Natural killer cell (primary cell): ENCODE measurements around the gene MUC5B. TPM values are rescaled to one million over a fixed set of nuclear protein-coding genes. Genes with fewer than 3 reads are reported as not detected.

Source experiments
- ATAC-seq, 3 donors: fragments of 150-1000 bp in 2 of 3; fragments of 200-7000 bp in 1 of 3; cut with Tn5 transposase; 1 replicate in 1 of 3; 2 replicates in 2 of 3; pipeline ENCODE4 v1.10.0; 2021; ENCODE audit warnings: mild to moderate bottlenecking in 2 of 3, moderate library complexity in 2 of 3
- DNase-seq, 2 donors: peaks; one replicate each; pipeline versions ENCODE4 v3.0.0 to v3.0.0-alpha.2; 2013 to 2021; ENCODE audit warnings: mixed read lengths in 1 of 2
- H3K27ac ChIP-seq: one replicate; pipeline ENCODE4 v1.5.1; 2013; ENCODE audit warnings: mild to moderate bottlenecking, low read length
- H3K27me3 ChIP-seq: one replicate; pipeline ENCODE4 v1.6.1; 2013; ENCODE audit warnings: low read length; ENCODE audit not compliant: control insufficient read depth, insufficient read depth
- H3K36me3 ChIP-seq: one replicate; pipeline ENCODE4 v1.6.1; 2013; ENCODE audit warnings: low read length; ENCODE audit not compliant: control insufficient read depth, insufficient read depth
- H3K4me1 ChIP-seq: one replicate; pipeline ENCODE4 v1.6.1; 2013; ENCODE audit warnings: low read length; ENCODE audit not compliant: control insufficient read depth, insufficient read depth
- H3K4me3 ChIP-seq: one replicate; pipeline ENCODE4 v1.5.1; 2013; ENCODE audit warnings: low read length
- H3K9me3 ChIP-seq: one replicate; pipeline ENCODE4 v1.6.1; 2013; ENCODE audit warnings: low read length; ENCODE audit not compliant: control insufficient read depth, insufficient read depth
- H3K27ac Mint-ChIP-seq, 2 donors: one replicate each; pipeline ENCODE4 v1.8.0; 2022; ENCODE audit warnings: mild to moderate bottlenecking in 2 of 2, mixed read lengths in 2 of 2, moderate library complexity in 1 of 2
- H3K27me3 Mint-ChIP-seq, 2 donors: one replicate each; pipeline ENCODE4 v1.8.0; 2022; ENCODE audit warnings: low read depth in 2 of 2, mixed read lengths in 2 of 2
- H3K36me3 Mint-ChIP-seq: one replicate; pipeline ENCODE4 v1.8.0; 2022; ENCODE audit warnings: mixed read lengths
- H3K4me1 Mint-ChIP-seq, 2 donors: one replicate each; pipeline ENCODE4 v1.8.0; 2022; ENCODE audit warnings: mixed read lengths in 2 of 2
- H3K4me3 Mint-ChIP-seq: one replicate; pipeline ENCODE4 v1.8.0; 2022; ENCODE audit warnings: mild to moderate bottlenecking, moderate library complexity, mixed read lengths
- H3K9me3 Mint-ChIP-seq, 2 donors: one replicate each; pipeline ENCODE4 v1.8.0; 2022; ENCODE audit warnings: mixed read lengths in 2 of 2
- WGBS: methylation state at CpG from one replicate; pipeline ENCODE4 v1.1.7; 2013; ENCODE audit warnings: missing lambda C conversion rate; ENCODE audit not compliant: insufficient coverage; 5-methylcytosine and 5-hydroxymethylcytosine counted together
- intact Hi-C: fragments of 100-400 bp; cut with micrococcal nuclease; formaldehyde crosslinking; loops from one replicate; pipeline ENCODE4 v1.14.2; 2022
- total RNA-seq, 4 donors: library from RNA; stranded (reverse); fragments of 120-200 nt in 1 of 4; gene quantifications; one replicate each; pipeline versions ENCODE4 v1.2.3 to v1.2.4, GENCODE V29; 2013 to 2022
- TF ChIP-seq, protein P1 (sequence below): fragments of 200-600 bp; IDR thresholded peaks from one replicate; pipeline ENCODE4 v1.8.0; 2022; ENCODE audit warnings: antibody characterized with exemption

MUC5B gene
- total RNA-seq, 3 donors from 2014 or later (not counting 1 experiment from before 2014, with no cell fraction given) = not detected

GRCh38 chr11:1310772-1311468, 88.1 kb downstream of the MUC5B start:
- Mint-ChIP-seq H3K36me3 (no peaks in the 10 kb centered on the region), H3K27me3 (peaks cover 7 to 17% of the 10 kb centered on the region in 2 donors), H3K9me3 (peaks cover 3% of the 10 kb centered on the region in 2 donors), H3K27ac (peak overlapping the region; percentile 90 to 92), H3K4me3 (peak overlapping the region; percentile 92), H3K4me1 (peaks cover 33 to 37% of the 10 kb centered on the region in 2 donors)
- no peaks in the 10 kb centered on the region for H3K27me3 ChIP-seq
- 22% methylated on average over 9 of the region's 15 CpGs for WGBS
- DNase-seq (peak in 1 of 2 donors; percentile 77), ATAC-seq (no peak)
- no peaks in the 10 kb centered on the region for H3K36me3 ChIP-seq
- intact Hi-C loops = no loop called here
- peak overlapping the region; percentile 96 for H3K27ac ChIP-seq
- peaks cover 52% of the 10 kb centered on the region for H3K4me1 ChIP-seq
- H3K4me3 ChIP-seq = peak overlapping the region; percentile 85
- TF ChIP-seq, protein P1, sequence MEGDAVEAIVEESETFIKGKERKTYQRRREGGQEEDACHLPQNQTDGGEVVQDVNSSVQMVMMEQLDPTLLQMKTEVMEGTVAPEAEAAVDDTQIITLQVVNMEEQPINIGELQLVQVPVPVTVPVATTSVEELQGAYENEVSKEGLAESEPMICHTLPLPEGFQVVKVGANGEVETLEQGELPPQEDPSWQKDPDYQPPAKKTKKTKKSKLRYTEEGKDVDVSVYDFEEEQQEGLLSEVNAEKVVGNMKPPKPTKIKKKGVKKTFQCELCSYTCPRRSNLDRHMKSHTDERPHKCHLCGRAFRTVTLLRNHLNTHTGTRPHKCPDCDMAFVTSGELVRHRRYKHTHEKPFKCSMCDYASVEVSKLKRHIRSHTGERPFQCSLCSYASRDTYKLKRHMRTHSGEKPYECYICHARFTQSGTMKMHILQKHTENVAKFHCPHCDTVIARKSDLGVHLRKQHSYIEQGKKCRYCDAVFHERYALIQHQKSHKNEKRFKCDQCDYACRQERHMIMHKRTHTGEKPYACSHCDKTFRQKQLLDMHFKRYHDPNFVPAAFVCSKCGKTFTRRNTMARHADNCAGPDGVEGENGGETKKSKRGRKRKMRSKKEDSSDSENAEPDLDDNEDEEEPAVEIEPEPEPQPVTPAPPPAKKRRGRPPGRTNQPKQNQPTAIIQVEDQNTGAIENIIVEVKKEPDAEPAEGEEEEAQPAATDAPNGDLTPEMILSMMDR = no peak
- peaks cover 4% of the 10 kb centered on the region for H3K9me3 ChIP-seq

Other genes starting within 250 kb of the MUC5B start
- not detected for gene MUC6, start 186.3 kb upstream of the MUC5B start, total RNA-seq
- gene MUC2, start 148.2 kb upstream of the MUC5B start, total RNA-seq = not detected
- gene MUC5AC, start 65.1 kb upstream of the MUC5B start, total RNA-seq = not detected
- gene TOLLIP, start 86.6 kb downstream of the MUC5B start, total RNA-seq = 10 to 100 TPM; 49.3 to 61.8 (median 54.8) TPM
- under 1 TPM in 2 of 3 donors, not detected in 1; 0.11 to 0.14 TPM for gene BRSK2, start 166.9 kb downstream of the MUC5B start, total RNA-seq